Stimulated activated CD8-positive, alpha-beta memory T cell treated with anti-CD3 and anti-CD28 coated beads, Interleukin-15, amount 100 ng/mL, for 4 hours (primary cell): ENCODE measurements around the gene NELFA.

Experiments
- DNase-seq, 2 donors: peaks; one replicate each; pipeline ENCODE4 v3.0.0-alpha.2; 2020; ENCODE audit warnings: low read depth in 2 of 2

Gene NELFA

GRCh38 chr4:1982124-1983052 is 26.4 kb downstream of the NELFA start:
- DNase-seq, result no peak

GRCh38 chr4:1981251-1982058 is 27.3 kb downstream of the NELFA start:
- no peak for DNase-seq

GRCh38 chr4:1980561-1981041 is 28.2 kb downstream of the NELFA start:
- no peak for DNase-seq

GRCh38 chr4:1979477-1980196 is 29.1 kb downstream of the NELFA start:
- DNase-seq, result no peak

GRCh38 chr4:1978741-1979476 is 29.9 kb downstream of the NELFA start:
- no peak for DNase-seq

GRCh38 chr4:1978226-1978625 is 30.5 kb downstream of the NELFA start:
- DNase-seq, result no peak

- no peak for DNase-seq
These were observed 32.1 kb downstream of the NELFA start for GRCh38 chr4:1976416-1977352.

GRCh38 chr4:1975880-1976279 is 32.9 kb downstream of the NELFA start:
- DNase-seq, result no peak

GRCh38 chr4:1975391-1975801 is 33.4 kb downstream of the NELFA start:
- no peak for DNase-seq

GRCh38 chr4:1974840-1975239 is 33.9 kb downstream of the NELFA start:
- DNase-seq, result no peak

GRCh38 chr4:1973661-1974060 is 35.1 kb downstream of the NELFA start:
- no peak for DNase-seq

GRCh38 chr4:1973218-1973617 is 35.6 kb downstream of the NELFA start:
- no peak for DNase-seq

GRCh38 chr4:1972414-1972813 is 36.4 kb downstream of the NELFA start:
- DNase-seq, result no peak

- no peak for DNase-seq
These were observed 37.1 kb downstream of the NELFA start for GRCh38 chr4:1971456-1972200.

GRCh38 chr4:1970926-1971325 is 37.8 kb downstream of the NELFA start:
- no peak for DNase-seq

- no peak for DNase-seq
These were observed 38.6 kb downstream of the NELFA start for GRCh38 chr4:1969928-1970723.

- no peak for DNase-seq
These were observed 40.0 kb downstream of the NELFA start for GRCh38 chr4:1968686-1969295.

- no peak for DNase-seq
These were observed 41.1 kb downstream of the NELFA start for GRCh38 chr4:1967512-1968149.
